ENCODE measurements around the gene MCU.
"Not testable (repeated sequence)": the region's sequence is repeated elsewhere in the genome, so short reads cannot be mapped to it uniquely, and the experiment has no call there.

The MCU gene

GRCh38 chr10:72910705-72911104 lies 218.8 kb downstream of the MCU start:
- TF ChIP-seq CTCF (IDR thresholded peaks at IDR 0.05; ENCODE audit: control extremely low read depth, extremely low read depth, low read depth, missing control alignments): no peak
- DNase-seq (ENCODE audit: extremely low spot score): no peak
- ChIA-PET POLR2A (no interaction called here), CTCF (interaction anchor here (1.3 kb wide), 1 partner anchor 13 kb away, joined by 3 read pairs; no protein-coding TSS in a partner anchor)

GRCh38 chr10:72911758-72912157 lies 219.8 kb downstream of the MCU start:
- no peak for DNase-seq (ENCODE audit: extremely low spot score)
- ChIA-PET POLR2A (no interaction called here), CTCF (no interaction called here)
- TF ChIP-seq CTCF (IDR thresholded peaks at IDR 0.05; ENCODE audit: control extremely low read depth, extremely low read depth, low read depth, missing control alignments): no peak

- ChIA-PET CTCF (no interaction called here), POLR2A (no interaction called here)
- no peak for TF ChIP-seq CTCF (IDR thresholded peaks at IDR 0.05; ENCODE audit: control extremely low read depth, extremely low read depth, low read depth, missing control alignments)
- no peak for DNase-seq (ENCODE audit: extremely low spot score)
Observed at GRCh38 chr10:72912736-72913135, 220.8 kb downstream of the MCU start.

DNA sequence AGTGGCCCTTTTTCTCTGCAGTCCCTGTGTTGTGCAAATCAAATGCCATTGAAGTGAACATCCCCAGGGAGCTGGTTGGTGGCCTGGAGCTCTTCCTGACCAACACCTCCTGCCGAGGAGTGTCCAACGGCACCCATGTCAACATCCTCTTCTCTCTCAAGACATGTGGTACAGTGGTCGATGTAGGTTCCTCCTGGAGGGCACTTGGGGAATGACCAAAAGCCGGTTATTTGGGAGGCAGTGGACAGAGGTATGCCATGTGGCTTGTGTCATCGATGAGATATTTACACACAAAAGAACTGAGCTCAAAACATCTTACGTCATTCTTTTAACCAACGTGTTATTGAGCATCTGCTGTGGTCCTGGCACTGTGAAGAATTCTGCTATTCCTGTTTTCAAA lies 221.3 kb downstream of the MCU start:
- POLR2A ChIA-PET: no interaction called here
- CTCF ChIA-PET: no interaction called here
- DNase-seq (ENCODE audit: extremely low spot score): no peak
- TF ChIP-seq CTCF (IDR thresholded peaks at IDR 0.05; ENCODE audit: control extremely low read depth, extremely low read depth, low read depth, missing control alignments): no peak

- DNase-seq (ENCODE audit: extremely low spot score); POLR2A ChIA-PET; CTCF ChIA-PET: not testable (repeated sequence)
Observed at GRCh38 chr10:72917201-72917600, 225.3 kb downstream of the MCU start.

- POLR2A ChIA-PET, CTCF ChIA-PET: not testable (repeated sequence)
Observed at GRCh38 chr10:72917803-72918332, 225.9 kb downstream of the MCU start.

DNA sequence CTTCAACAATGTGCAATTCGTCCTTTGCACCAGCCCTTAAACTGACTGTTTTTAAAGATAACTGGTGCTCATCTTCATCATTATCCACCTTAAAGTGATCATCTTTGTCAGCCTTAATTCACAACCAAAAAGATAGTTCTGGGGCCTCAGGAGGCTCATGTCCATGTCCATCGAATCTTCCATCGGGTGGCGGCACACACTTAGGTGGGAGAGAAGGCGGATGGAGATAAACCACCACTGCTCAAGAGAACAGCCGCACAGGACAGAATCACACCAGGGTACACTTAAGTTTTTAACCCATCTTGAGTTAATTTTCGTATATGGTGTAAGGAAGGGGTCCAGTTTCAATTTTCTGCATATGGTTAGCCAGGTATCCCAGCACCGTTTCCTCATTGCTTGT lies 226.4 kb downstream of the MCU start:
- no peak for TF ChIP-seq CTCF (IDR thresholded peaks at IDR 0.05; ENCODE audit: control extremely low read depth, extremely low read depth, low read depth, missing control alignments)
- ChIA-PET CTCF (no interaction called here), POLR2A (no interaction called here)
- no peak for DNase-seq (ENCODE audit: extremely low spot score)

More at GRCh38 chr10:72917803-72918332, 225.9 kb downstream of the MCU start:
- not testable (repeated sequence) for DNase-seq (ENCODE audit: extremely low spot score)

GRCh38 chr10:72921147-72921683 lies 229.3 kb downstream of the MCU start:
- CTCF ChIA-PET: interaction anchor here (1.4 to 2.0 kb wide), 2 partner anchors 14 to 33 kb away, joined by 3 to 6 read pairs; no protein-coding TSS in a partner anchor
- POLR2A ChIA-PET; DNase-seq (ENCODE audit: extremely low spot score): not testable (repeated sequence)

Data from GM10248 (cell line).